HG03196 (cell line): Measurements from ENCODE around the gene MSRB3.

Source experiments
- ATAC-seq: cut with Tn5 transposase; IDR thresholded peaks from one replicate; pipeline ENCODE4 v1.9.1; 2021; ENCODE audit not compliant: unreplicated experiment

The MSRB3 gene

GRCh38 chr12:65278576-65279368, at the start of gene MSRB3:
Gene MSRB3 (plus strand): TSS chr12:65278683. CDS start chr12:65308580, 29,897 bp downstream.
- peak; percentile 61 for ATAC-seq

GRCh38 chr12:65229441-65229840, 49.0 kb upstream of the MSRB3 start:
- no peak for ATAC-seq

GRCh38 chr12:65232476-65233077, 45.9 kb upstream of the MSRB3 start:
- ATAC-seq: no peak

- no peak for ATAC-seq
Observed at GRCh38 chr12:65237153-65237552, 41.3 kb upstream of the MSRB3 start.

- no peak for ATAC-seq
Observed at GRCh38 chr12:65238609-65239008, 39.9 kb upstream of the MSRB3 start.

- ATAC-seq: no peak
Observed at GRCh38 chr12:65248656-65249633, 29.5 kb upstream of the MSRB3 start.

- no peak for ATAC-seq
Observed at GRCh38 chr12:65252515-65252914, 26.0 kb upstream of the MSRB3 start.

- no peak for ATAC-seq
Observed at GRCh38 chr12:65257986-65258385, 20.5 kb upstream of the MSRB3 start.

GRCh38 chr12:65259501-65259900, 19.0 kb upstream of the MSRB3 start:
- no peak for ATAC-seq

GRCh38 chr12:65263777-65264176, 14.7 kb upstream of the MSRB3 start:
- no peak for ATAC-seq

- no peak for ATAC-seq
Observed at GRCh38 chr12:65266408-65266807, 12.1 kb upstream of the MSRB3 start.

GRCh38 chr12:65269603-65270002, 8.9 kb upstream of the MSRB3 start:
- no peak for ATAC-seq

GRCh38 chr12:65274602-65275272, 3.7 kb upstream of the MSRB3 start:
- no peak for ATAC-seq

- ATAC-seq: no peak
Observed at GRCh38 chr12:65275627-65276026, 2.9 kb upstream of the MSRB3 start.

- ATAC-seq: no peak
Observed at GRCh38 chr12:65276916-65277530, 1.5 kb upstream of the MSRB3 start.

GRCh38 chr12:65277994-65278575, 398 bp upstream of the MSRB3 start:
- ATAC-seq: no peak

GRCh38 chr12:65279369-65280112, 1.1 kb downstream of the MSRB3 start:
- ATAC-seq: no peak

GRCh38 chr12:65280306-65280705, 1.8 kb downstream of the MSRB3 start:
- ATAC-seq: no peak

GRCh38 chr12:65282840-65283239, 4.4 kb downstream of the MSRB3 start:
- no peak for ATAC-seq
